ENCODE measurements around the gene SULT6B1.
A peak's percentile ranks its signal among the peaks of the same experiment; 100 is the strongest.

Gene SULT6B1

GRCh38 chr2:37154785-37155184 is 33.7 kb downstream of the SULT6B1 start:
- H3K27ac ChIP-seq, result no peak overlapping the region
- H3K9me3 ChIP-seq, result peaks cover 28% of the 10 kb centered on the region
- peaks cover 34% of the 10 kb centered on the region for H3K36me3 ChIP-seq
- TF ChIP-seq Cebpa-rat (IDR thresholded peaks at IDR 0.05), result no peak
- no peaks in the 10 kb centered on the region for H3K27me3 ChIP-seq
- H3K4me1 ChIP-seq, result peaks cover 26% of the 10 kb centered on the region
- no peak overlapping the region for H3K4me3 ChIP-seq
- peak overlapping the region; percentile 83 for H3K4me2 ChIP-seq
- H4K20me1 ChIP-seq, result peaks cover 42% of the 10 kb centered on the region; the same call in 1 of the 2 replicates
- H3K9ac ChIP-seq, result no peak overlapping the region

DNA sequence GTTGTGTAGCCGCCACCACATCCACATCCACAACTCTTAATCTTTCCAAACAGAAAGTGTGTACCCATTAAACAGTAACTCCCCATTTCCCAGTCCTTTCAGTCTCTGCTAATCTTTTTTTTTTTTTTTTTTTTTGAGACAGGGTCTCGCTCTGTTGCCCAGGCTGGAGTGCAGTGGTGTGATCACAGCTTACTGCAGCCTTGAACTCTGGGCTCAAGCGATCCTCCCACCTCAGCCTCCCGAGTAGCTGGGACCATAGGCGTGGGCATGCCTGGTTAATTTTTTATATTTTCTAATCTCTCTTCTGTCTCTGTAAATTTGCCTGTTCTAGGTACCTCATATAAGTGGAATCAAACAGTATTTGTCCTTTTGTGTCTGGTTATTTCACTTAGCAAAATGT is 35.2 kb downstream of the SULT6B1 start:
- no peak overlapping the region for H3K4me3 ChIP-seq
- no peaks in the 10 kb centered on the region for H3K27me3 ChIP-seq
- H3K4me1 ChIP-seq, result peaks cover 26% of the 10 kb centered on the region
- H4K20me1 ChIP-seq, result peaks cover 58% of the 10 kb centered on the region
- no peak overlapping the region for H3K27ac ChIP-seq
- H3K4me2 ChIP-seq, result no peak overlapping the region
- no peak overlapping the region for H3K9ac ChIP-seq
- no peak for TF ChIP-seq Cebpa-rat (IDR thresholded peaks at IDR 0.05)
- H3K9me3 ChIP-seq, result peaks cover 28% of the 10 kb centered on the region
- H3K36me3 ChIP-seq, result peaks cover 49% of the 10 kb centered on the region

- no peaks in the 10 kb centered on the region for H3K27me3 ChIP-seq
- H3K27ac ChIP-seq, result no peak overlapping the region
- H3K9ac ChIP-seq, result no peak overlapping the region
- H3K4me1 ChIP-seq, result peaks cover 4% of the 10 kb centered on the region
- no peak overlapping the region for H3K4me2 ChIP-seq
- peaks cover 53% of the 10 kb centered on the region for H4K20me1 ChIP-seq
- H3K4me3 ChIP-seq, result no peak overlapping the region
- no peak for TF ChIP-seq Cebpa-rat (IDR thresholded peaks at IDR 0.05)
- peaks cover 28% of the 10 kb centered on the region for H3K9me3 ChIP-seq
- H3K36me3 ChIP-seq, result peaks cover 82% of the 10 kb centered on the region
Measured at GRCh38 chr2:37149626-37150322, 38.7 kb downstream of the SULT6B1 start.

- no peaks in the 10 kb centered on the region for H3K4me1 ChIP-seq
- peaks cover 15% of the 10 kb centered on the region for H3K9me3 ChIP-seq
- no peak for TF ChIP-seq Cebpa-rat (IDR thresholded peaks at IDR 0.05)
- H3K4me3 ChIP-seq, result no peak overlapping the region
- no peak overlapping the region for H3K27ac ChIP-seq
- no peak overlapping the region for H3K9ac ChIP-seq
- no peaks in the 10 kb centered on the region for H3K27me3 ChIP-seq
- H4K20me1 ChIP-seq, result peaks cover 53% of the 10 kb centered on the region
- H3K36me3 ChIP-seq, result peaks cover 84% of the 10 kb centered on the region
- H3K4me2 ChIP-seq, result no peak overlapping the region
Measured at GRCh38 chr2:37148325-37148724, 40.1 kb downstream of the SULT6B1 start.

GRCh38 chr2:37146062-37146461 is 42.4 kb downstream of the SULT6B1 start:
- H3K36me3 ChIP-seq, result peaks cover 84% of the 10 kb centered on the region
- no peak overlapping the region for H3K27ac ChIP-seq

DNA sequence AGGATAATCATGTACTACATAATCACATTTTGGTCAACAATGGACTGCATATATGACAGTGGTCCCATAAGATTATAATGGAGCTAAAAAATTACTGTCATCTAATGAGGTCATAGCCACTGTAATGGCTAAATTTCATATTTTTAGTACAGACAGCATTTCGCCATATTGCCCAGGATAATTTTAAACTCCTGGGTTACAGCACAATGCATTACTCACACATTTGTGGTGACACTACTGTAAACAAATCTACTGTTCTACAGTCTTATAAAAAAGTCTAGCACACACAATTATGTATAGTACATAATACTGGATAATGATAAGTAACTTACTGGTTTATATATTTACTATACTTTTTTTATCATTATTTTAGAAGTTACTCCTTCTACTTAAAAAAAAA is 44.5 kb downstream of the SULT6B1 start:
- Histone ChIP-seq H3K9ac (no peak overlapping the region), H3K9me3 (no peaks in the 10 kb centered on the region), H3K27me3 (no peaks in the 10 kb centered on the region), H3K4me3 (no peak overlapping the region), H3K4me2 (no peak overlapping the region), H4K20me1 (peaks cover 13% of the 10 kb centered on the region), H3K27ac (no peak overlapping the region), H3K4me1 (no peaks in the 10 kb centered on the region), H3K36me3 (peaks cover 92% of the 10 kb centered on the region)
- no peak for TF ChIP-seq Cebpa-rat (IDR thresholded peaks at IDR 0.05)

More at GRCh38 chr2:37146062-37146461, 42.4 kb downstream of the SULT6B1 start:
- Histone ChIP-seq H3K4me2 (no peak overlapping the region), H4K20me1 (peaks cover 34% of the 10 kb centered on the region), H3K27me3 (no peaks in the 10 kb centered on the region), H3K9me3 (no peaks in the 10 kb centered on the region), H3K4me3 (no peak overlapping the region), H3K4me1 (no peaks in the 10 kb centered on the region), H3K9ac (no peak overlapping the region)
- no peak for TF ChIP-seq Cebpa-rat (IDR thresholded peaks at IDR 0.05)

DNA sequence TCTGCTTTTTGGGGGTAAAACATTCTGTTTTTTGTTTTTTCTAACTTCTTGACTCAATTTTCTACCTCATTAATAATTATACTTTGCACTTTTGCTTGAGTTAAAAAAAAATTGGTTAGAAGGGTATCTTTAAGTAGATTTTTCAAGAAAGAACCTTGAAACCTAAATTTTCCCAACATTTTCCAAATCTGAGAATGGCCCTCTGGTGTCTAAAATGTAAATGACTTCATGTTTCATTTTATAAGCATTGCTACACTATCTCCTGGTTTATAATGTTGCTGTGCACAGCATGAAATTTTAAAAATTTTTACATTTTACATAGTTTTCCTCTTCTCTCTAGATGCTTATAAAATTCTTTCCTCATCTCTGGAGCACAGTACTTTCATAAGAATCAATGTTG is 45.9 kb downstream of the SULT6B1 start:
- no peak overlapping the region for H3K4me3 ChIP-seq
- H3K4me2 ChIP-seq, result no peak overlapping the region

GRCh38 chr2:37132914-37133313 is 55.6 kb downstream of the SULT6B1 start:
- Histone ChIP-seq H3K27me3 (no peaks in the 10 kb centered on the region), H3K9ac (no peak overlapping the region), H3K4me3 (no peak overlapping the region), H3K4me1 (no peaks in the 10 kb centered on the region), H3K9me3 (no peaks in the 10 kb centered on the region), H3K4me2 (no peak overlapping the region), H4K20me1 (no peaks in the 10 kb centered on the region), H3K36me3 (peaks cover 100% of the 10 kb centered on the region), H3K27ac (no peak overlapping the region)
- TF ChIP-seq Cebpa-rat (IDR thresholded peaks at IDR 0.05), result no peak

More for the DNA sequence above, 45.9 kb downstream of the SULT6B1 start:
- no peaks in the 10 kb centered on the region for H3K4me1 ChIP-seq
- no peak overlapping the region for H3K27ac ChIP-seq
- peaks cover 92% of the 10 kb centered on the region for H3K36me3 ChIP-seq
- no peaks in the 10 kb centered on the region for H4K20me1 ChIP-seq
- no peaks in the 10 kb centered on the region for H3K9me3 ChIP-seq
- TF ChIP-seq Cebpa-rat (IDR thresholded peaks at IDR 0.05), result no peak
- H3K9ac ChIP-seq, result no peak overlapping the region
- no peaks in the 10 kb centered on the region for H3K27me3 ChIP-seq

GRCh38 chr2:37125416-37125815 is 63.1 kb downstream of the SULT6B1 start:
- H3K4me3 ChIP-seq, result no peak overlapping the region
- no peaks in the 10 kb centered on the region for H4K20me1 ChIP-seq
- no peak overlapping the region for H3K27ac ChIP-seq
- H3K4me1 ChIP-seq, result no peaks in the 10 kb centered on the region
- no peak overlapping the region for H3K9ac ChIP-seq
- no peak for TF ChIP-seq Cebpa-rat (IDR thresholded peaks at IDR 0.05)
- H3K36me3 ChIP-seq, result peaks cover 96% of the 10 kb centered on the region
- H3K27me3 ChIP-seq, result no peaks in the 10 kb centered on the region
- H3K9me3 ChIP-seq, result no peaks in the 10 kb centered on the region
- no peak overlapping the region for H3K4me2 ChIP-seq

DNA sequence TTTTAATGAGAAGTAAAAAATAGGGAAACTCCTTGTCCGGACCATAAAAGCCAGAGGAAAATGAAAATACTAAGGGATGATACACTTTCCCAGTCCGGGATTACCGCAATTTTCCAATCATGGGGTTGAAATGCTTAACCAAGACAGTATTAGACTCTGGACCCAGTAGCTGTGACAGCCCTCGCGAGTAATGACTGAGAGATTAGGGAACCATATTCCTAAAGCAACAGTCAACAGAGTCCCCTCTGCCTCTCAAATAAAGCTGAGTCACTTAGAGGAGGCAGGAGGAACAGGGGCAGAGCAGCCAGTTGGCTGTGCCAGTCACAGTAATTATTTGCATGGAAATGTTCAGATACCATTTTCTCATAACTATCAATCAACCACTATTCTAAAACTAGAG is 69.3 kb downstream of the SULT6B1 start:
- no peaks in the 10 kb centered on the region for H3K27me3 ChIP-seq
- no peak overlapping the region for H3K27ac ChIP-seq
- no peak overlapping the region for H3K4me2 ChIP-seq
- H4K20me1 ChIP-seq, result no peaks in the 10 kb centered on the region
- TF ChIP-seq Cebpa-rat (IDR thresholded peaks at IDR 0.05), result no peak
- H3K4me1 ChIP-seq, result no peaks in the 10 kb centered on the region
- H3K9me3 ChIP-seq, result no peaks in the 10 kb centered on the region
- peaks cover 89% of the 10 kb centered on the region for H3K36me3 ChIP-seq
- H3K9ac ChIP-seq, result no peak overlapping the region
- no peak overlapping the region for H3K4me3 ChIP-seq
